SU-DHL-6 (cell line): ENCODE measurements around the gene CTNNBL1.

Source experiments
- EZH2phosphoT487 ChIP-seq: fragments of 200-600 bp; sonication (generic), shearing (Covaris generic); conservative IDR thresholded peaks from 2 replicates; pipeline ENCODE4 v1.6.1; 2018; ENCODE audit warnings: mild to moderate bottlenecking, antibody characterized with exemption, low read length, moderate library complexity, mixed read lengths
- TF ChIP-seq, protein P1 (sequence below): fragments of 200-600 bp; sonication (generic); IDR thresholded peaks from one replicate; pipeline ENCODE4 v1.5.1; 2017; ENCODE audit warnings: antibody characterized with exemption, mild to moderate bottlenecking, low read length, moderate library complexity; ENCODE audit not compliant: insufficient read depth, poor library complexity, severe bottlenecking

DNA sequence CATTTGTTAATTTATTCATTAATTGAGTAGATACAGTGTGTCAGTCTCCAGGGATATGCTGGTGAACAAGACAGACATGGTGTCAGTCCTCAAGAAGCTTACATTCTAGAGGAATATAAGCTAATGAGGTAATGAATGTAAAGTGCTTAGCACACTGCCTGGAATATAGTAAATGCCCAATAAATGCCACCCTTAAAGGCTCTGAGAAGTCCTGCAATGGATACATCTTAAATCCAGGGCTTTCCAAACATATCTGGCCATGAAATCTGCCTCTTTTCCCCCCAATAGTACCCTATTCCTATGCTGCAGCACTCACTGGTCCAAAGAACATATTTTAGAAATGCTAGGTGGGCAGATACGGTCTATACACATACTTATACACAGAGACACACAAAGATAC, 49.2 kb upstream of the CTNNBL1 start:
- TF ChIP-seq, protein P1, sequence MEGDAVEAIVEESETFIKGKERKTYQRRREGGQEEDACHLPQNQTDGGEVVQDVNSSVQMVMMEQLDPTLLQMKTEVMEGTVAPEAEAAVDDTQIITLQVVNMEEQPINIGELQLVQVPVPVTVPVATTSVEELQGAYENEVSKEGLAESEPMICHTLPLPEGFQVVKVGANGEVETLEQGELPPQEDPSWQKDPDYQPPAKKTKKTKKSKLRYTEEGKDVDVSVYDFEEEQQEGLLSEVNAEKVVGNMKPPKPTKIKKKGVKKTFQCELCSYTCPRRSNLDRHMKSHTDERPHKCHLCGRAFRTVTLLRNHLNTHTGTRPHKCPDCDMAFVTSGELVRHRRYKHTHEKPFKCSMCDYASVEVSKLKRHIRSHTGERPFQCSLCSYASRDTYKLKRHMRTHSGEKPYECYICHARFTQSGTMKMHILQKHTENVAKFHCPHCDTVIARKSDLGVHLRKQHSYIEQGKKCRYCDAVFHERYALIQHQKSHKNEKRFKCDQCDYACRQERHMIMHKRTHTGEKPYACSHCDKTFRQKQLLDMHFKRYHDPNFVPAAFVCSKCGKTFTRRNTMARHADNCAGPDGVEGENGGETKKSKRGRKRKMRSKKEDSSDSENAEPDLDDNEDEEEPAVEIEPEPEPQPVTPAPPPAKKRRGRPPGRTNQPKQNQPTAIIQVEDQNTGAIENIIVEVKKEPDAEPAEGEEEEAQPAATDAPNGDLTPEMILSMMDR, result no peak
- TF ChIP-seq EZH2phosphoT487, result no peak
